HepG2 (cell line): ENCODE measurements around the gene TM4SF1. TPM values are rescaled to one million over a fixed set of nuclear protein-coding genes. Genes with fewer than 3 reads are reported as not detected.
A peak's percentile ranks its signal among the peaks of the same experiment; 100 is the strongest.

ENCODE experiments used
- GATAD2A ChIP-seq: IDR thresholded peaks from 2 replicates; pipeline ENCODE4 v1.6.1; 2016
- GTF3A ChIP-seq: sonication (generic); formaldehyde crosslinking; conservative IDR thresholded peaks from 2 replicates; pipeline ENCODE4 v1.4.0; 2020; ENCODE audit warnings: mild to moderate bottlenecking, missing genetic modification reagents
- HNRNPLL ChIP-seq: fragments of 200-400 bp; formaldehyde crosslinking; IDR thresholded peaks from 2 replicates; pipeline ENCODE4 v1.6.1; 2017; ENCODE audit warnings: mild to moderate bottlenecking, low read depth, low read length; ENCODE audit not compliant: poor library complexity, severe bottlenecking
- KLF15 ChIP-seq: sonication (generic); formaldehyde crosslinking; IDR thresholded peaks from 2 replicates; pipeline ENCODE4 v1.8.1; 2023; ENCODE audit warnings: borderline replicate concordance, mild to moderate bottlenecking, inconsistent platforms, missing genetic modification reagents, mixed read lengths
- KMT2A ChIP-seq: sonication (generic); formaldehyde crosslinking; IDR thresholded peaks from 2 replicates; pipeline ENCODE4 v1.4.0; 2020; ENCODE audit warnings: missing genetic modification reagents
- MNT ChIP-seq: fragments of 450-650 bp; IDR thresholded peaks from 2 replicates; pipeline ENCODE4 v1.6.1; 2016
- ONECUT2 ChIP-seq: sonication (generic); formaldehyde crosslinking; IDR thresholded peaks from 2 replicates; pipeline ENCODE4 v1.4.0; 2020; ENCODE audit warnings: missing genetic modification reagents
- SNRNP70 ChIP-seq: fragments of 200-400 bp; formaldehyde crosslinking; IDR thresholded peaks from 2 replicates; pipeline ENCODE4 v1.6.1; 2017; ENCODE audit warnings: mild to moderate bottlenecking, low read depth, low read length, moderate library complexity
- SP2 ChIP-seq: sonication (generic); formaldehyde crosslinking; IDR thresholded peaks from 2 replicates; pipeline ENCODE4 v1.5.1; 2020; ENCODE audit warnings: mild to moderate bottlenecking, missing genetic modification reagents
- THRA ChIP-seq: sonication (generic); formaldehyde crosslinking; IDR thresholded peaks from 2 replicates; pipeline ENCODE4 v1.4.0; 2020; ENCODE audit warnings: missing genetic modification reagents, borderline replicate concordance
- ZBTB25 ChIP-seq: IDR thresholded peaks from 2 replicates; pipeline ENCODE4 v1.6.1; 2018; ENCODE audit warnings: missing genetic modification reagents
- ZMYM3 ChIP-seq: sonication (generic); formaldehyde crosslinking; IDR thresholded peaks from 2 replicates; pipeline ENCODE4 v1.5.1; 2020; ENCODE audit warnings: mild to moderate bottlenecking, missing genetic modification reagents
- ZNF362 ChIP-seq: sonication (generic); formaldehyde crosslinking; IDR thresholded peaks from 2 replicates; pipeline ENCODE4 v1.4.0; 2020; ENCODE audit warnings: missing genetic modification reagents, mild to moderate bottlenecking, borderline replicate concordance
- ZNF687 ChIP-seq: sonication (generic); formaldehyde crosslinking; IDR thresholded peaks from 2 replicates; pipeline ENCODE4 v1.5.1; 2020; ENCODE audit warnings: mild to moderate bottlenecking, missing genetic modification reagents, moderate library complexity
- ZNF75D ChIP-seq: sonication (generic); formaldehyde crosslinking; IDR thresholded peaks from 2 replicates; pipeline ENCODE4 v1.8.1; 2023; ENCODE audit warnings: missing genetic modification reagents, mild to moderate bottlenecking, borderline replicate concordance
- polyA plus RNA-seq, 8 experiments: library from polyadenylated mRNA; depleted of rRNA in 3 of 8; stranded (reverse) in 7 of 8; unstranded in 1 of 8; fragments of >200 nt; fragmentation: Illumina TruSeq in 4 of 8; extraction: Trizol in 4 of 8; gene quantifications; 2 replicates each; pipeline versions ENCODE4 v1.2.1 to v1.2.3, GENCODE V29; 2011 to 2016; ENCODE audit warnings: low read depth in 4 of 8, missing spikeins in 1 of 8, mixed read lengths in 1 of 8; ENCODE audit not compliant: insufficient read depth in 1 of 8
- total RNA-seq, 5 experiments: library from RNA; depleted of rRNA; stranded (reverse); fragments of >200 nt; fragmentation: Illumina TruSeq; extraction: Trizol; gene quantifications; 2 replicates each; pipeline ENCODE4 v1.2.3, GENCODE V29; 2016; ENCODE audit warnings: low read depth in 1 of 5

TM4SF1 gene
- total and polyA plus RNA-seq, 2 of the 13 experiments (the other 11 are each of a cell fraction or from before 2014, with no cell fraction given) = 431 to 1,359 TPM

- 0 out of 2 replicates have a peak, but pooled peaks have one; percentile 18 for TF ChIP-seq ONECUT2 (CRISPR knock-in tag)
- 0 out of 2 replicates have a peak, but pooled peaks have one; percentile 30 for TF ChIP-seq GATAD2A
- TF ChIP-seq KLF15 = no peak
- TF ChIP-seq SNRNP70 = no peak
- TF ChIP-seq THRA (CRISPR knock-in tag) = no peak
- no peak for TF ChIP-seq SP2 (CRISPR knock-in tag)
- TF ChIP-seq ZNF75D = no peak
- peak; percentile 73; the same call in 1 of the 2 replicates for TF ChIP-seq ZNF362
- no peak for TF ChIP-seq ZNF687 (CRISPR knock-in tag)
- TF ChIP-seq ZBTB25 (CRISPR knock-in tag) = no peak
- TF ChIP-seq KMT2A (CRISPR knock-in tag) = no peak
- no peak for TF ChIP-seq ZMYM3 (CRISPR knock-in tag)
- no peak for TF ChIP-seq MNT
- no peak for TF ChIP-seq HNRNPLL
- no peak for TF ChIP-seq GTF3A
Measured at GRCh38 chr3:149366941-149367840, 10.3 kb downstream of the TM4SF1 start (continued).
